ENCODE measurements around the gene SALL3. TPM values are rescaled to one million over a fixed set of nuclear protein-coding genes. Genes with fewer than 3 reads are reported as not detected.

SALL3 gene
- total RNA-seq, 3 donors from 2014 or later, result not detected

DNA sequence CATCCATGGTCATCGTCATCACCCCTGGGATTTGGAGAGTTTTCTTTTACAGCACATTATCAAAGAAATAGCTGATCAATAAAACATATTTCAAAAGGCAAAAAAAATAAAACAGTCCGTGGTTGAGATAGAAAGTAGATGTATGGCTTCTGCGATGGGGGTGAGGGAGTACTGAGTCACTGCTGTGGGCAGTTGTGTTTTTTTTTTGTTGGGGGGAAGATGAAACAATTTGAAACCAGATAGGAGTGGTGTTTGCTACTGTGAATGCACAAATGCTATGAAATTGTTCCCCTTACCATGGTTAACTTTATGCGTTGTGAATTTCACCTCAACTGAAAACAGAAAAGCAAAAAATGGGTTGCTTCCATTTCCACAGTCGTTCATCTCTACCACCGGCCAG lies 11.9 kb upstream of the SALL3 start:
- Histone ChIP-seq H3K27me3 (peaks cover 0 to 53% of the 10 kb centered on the region in 2 donors), H3K9me3 (peaks cover 0 to 4% of the 10 kb centered on the region in 2 donors), H3K27ac (no peak overlapping the region), H3K4me1 (no peaks in the 10 kb centered on the region), H3K36me3 (no peaks in the 10 kb centered on the region), H3K4me3 (no peak overlapping the region)
- DNase-seq (ENCODE audit: low spot score in 2 of 2), result no peak
- intact Hi-C loops (cut with DNase I; ENCODE audit: low total_unique reads), result no loop called here
- TF ChIP-seq, protein P1, sequence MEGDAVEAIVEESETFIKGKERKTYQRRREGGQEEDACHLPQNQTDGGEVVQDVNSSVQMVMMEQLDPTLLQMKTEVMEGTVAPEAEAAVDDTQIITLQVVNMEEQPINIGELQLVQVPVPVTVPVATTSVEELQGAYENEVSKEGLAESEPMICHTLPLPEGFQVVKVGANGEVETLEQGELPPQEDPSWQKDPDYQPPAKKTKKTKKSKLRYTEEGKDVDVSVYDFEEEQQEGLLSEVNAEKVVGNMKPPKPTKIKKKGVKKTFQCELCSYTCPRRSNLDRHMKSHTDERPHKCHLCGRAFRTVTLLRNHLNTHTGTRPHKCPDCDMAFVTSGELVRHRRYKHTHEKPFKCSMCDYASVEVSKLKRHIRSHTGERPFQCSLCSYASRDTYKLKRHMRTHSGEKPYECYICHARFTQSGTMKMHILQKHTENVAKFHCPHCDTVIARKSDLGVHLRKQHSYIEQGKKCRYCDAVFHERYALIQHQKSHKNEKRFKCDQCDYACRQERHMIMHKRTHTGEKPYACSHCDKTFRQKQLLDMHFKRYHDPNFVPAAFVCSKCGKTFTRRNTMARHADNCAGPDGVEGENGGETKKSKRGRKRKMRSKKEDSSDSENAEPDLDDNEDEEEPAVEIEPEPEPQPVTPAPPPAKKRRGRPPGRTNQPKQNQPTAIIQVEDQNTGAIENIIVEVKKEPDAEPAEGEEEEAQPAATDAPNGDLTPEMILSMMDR (IDR thresholded peaks at IDR 0.05), result no peak
- no peak for TF ChIP-seq POLR2A (IDR thresholded peaks at IDR 0.05)
- no peak for TF ChIP-seq POLR2AphosphoS5 (IDR thresholded peaks at IDR 0.05)

DNA sequence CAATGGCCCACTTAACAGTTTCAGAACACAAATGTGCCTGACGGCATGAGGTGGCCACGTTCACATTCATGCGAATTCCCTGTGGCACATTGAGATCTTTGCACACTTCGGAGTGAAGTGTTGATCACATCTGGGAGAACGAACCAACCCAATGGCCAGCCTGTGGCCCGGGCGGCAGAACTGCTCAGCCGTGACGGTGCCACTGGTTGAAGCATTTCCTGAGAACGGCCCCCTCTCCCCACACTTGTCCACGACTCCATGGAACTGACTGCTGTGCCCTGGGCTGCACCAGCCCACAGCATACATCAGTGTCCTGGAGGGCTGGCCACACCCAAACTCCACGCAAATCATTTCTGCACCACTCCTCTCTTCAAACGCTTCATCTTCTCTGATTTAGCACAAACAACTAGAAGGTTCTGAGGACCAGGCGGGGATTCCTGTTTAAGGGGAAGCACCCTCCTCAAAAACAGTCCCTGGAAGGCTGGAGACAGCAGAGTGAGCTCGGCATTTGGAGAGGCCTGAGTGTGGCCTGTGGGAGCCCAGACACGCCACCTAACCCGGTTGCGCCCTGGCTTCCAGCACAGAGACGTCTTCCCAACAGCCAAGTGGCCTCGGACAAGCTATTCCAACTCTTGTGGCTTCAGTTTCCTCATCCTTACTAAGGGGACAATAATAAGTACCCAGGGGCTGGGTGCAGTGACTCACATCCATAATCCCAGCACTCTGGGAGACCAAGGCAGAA lies 9.9 kb upstream of the SALL3 start:
- Histone ChIP-seq H3K4me3 (no peak overlapping the region), H3K36me3 (no peaks in the 10 kb centered on the region), H3K27me3 (peaks cover 11 to 74% of the 10 kb centered on the region in 2 donors), H3K27ac (no peak overlapping the region), H3K9me3 (no peaks in the 10 kb centered on the region), H3K4me1 (no peaks in the 10 kb centered on the region)
- TF ChIP-seq, protein P1 (IDR thresholded peaks at IDR 0.05), result no peak
- no peak for TF ChIP-seq POLR2A (IDR thresholded peaks at IDR 0.05)
- no peak for DNase-seq (ENCODE audit: low spot score in 2 of 2)
- intact Hi-C loops (cut with DNase I; ENCODE audit: low total_unique reads), result no loop called here

DNA sequence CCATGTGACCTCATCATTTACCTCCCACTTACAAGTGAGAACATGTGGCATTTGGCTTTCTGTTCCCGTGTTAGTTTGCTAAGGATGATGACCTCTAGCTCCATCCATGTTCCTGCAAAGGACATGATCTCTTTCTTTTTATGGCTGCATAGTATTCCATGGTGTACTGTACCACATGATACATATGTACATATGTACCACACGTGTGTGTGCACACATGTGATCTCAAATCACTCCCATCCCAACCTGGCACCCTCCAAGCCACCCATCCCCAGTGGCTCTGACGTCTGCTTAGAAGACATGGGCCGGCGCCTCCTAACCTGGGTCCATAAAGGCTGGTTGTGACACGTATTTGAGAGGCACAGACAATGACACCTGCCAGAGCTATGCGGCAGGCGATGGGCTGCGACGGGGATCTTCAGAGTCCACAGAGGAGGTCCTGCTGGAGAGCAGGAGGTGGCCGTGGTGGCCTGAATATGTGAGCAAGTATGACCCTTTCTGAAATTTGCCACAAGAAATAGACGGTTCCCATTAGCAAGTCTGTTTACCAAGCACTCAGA lies 8.8 kb upstream of the SALL3 start:
- Histone ChIP-seq H3K4me1 (no peaks in the 10 kb centered on the region), H3K36me3 (no peaks in the 10 kb centered on the region), H3K27ac (no peak overlapping the region), H3K9me3 (no peaks in the 10 kb centered on the region), H3K4me3 (no peak overlapping the region), H3K27me3 (peaks cover 11 to 81% of the 10 kb centered on the region in 2 donors)
- no peak for DNase-seq (ENCODE audit: low spot score in 2 of 2)
- no peak for TF ChIP-seq POLR2AphosphoS5 (IDR thresholded peaks at IDR 0.05)
- TF ChIP-seq POLR2A (IDR thresholded peaks at IDR 0.05), result no peak
- TF ChIP-seq, protein P1 (IDR thresholded peaks at IDR 0.05), result no peak
- intact Hi-C loops (cut with DNase I; ENCODE audit: low total_unique reads), result no loop called here

DNA sequence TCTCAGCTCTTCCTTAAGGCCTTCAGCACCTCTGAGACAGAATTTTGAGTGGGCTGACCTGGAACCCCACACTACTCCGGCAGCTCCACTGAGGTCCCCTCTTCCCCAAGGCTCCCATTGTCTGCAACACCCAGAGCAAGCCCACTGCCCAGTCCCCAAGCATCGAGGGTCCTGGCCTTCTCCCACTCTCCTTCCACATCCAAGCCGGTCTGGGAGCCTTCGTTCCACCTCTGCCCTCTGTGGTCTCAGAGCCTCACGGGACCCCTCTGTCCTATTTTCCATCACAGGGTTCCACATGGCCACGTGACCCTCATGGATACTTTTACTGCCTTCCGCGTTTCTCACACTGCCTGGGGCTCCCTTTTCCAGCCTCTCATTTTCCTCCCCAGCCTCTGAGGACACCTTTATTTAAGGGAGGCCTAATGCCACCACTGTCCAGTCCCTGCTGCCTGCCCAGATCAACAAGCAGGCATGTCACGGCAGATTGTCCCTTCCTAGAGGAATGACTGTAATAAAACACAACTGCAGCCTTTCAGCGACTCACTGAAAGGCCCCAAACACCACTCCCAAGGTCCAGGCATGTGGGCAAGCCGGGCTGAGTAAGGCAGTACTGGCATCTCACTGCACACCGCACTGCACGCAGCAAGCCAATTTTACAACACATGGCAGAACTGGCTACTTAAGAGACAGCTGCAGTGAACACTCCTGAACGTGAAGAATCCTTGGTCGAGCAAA lies 7.9 kb upstream of the SALL3 start:
- Histone ChIP-seq H3K4me1 (no peaks in the 10 kb centered on the region), H3K36me3 (no peaks in the 10 kb centered on the region), H3K27ac (no peak overlapping the region), H3K4me3 (no peak overlapping the region), H3K9me3 (no peaks in the 10 kb centered on the region), H3K27me3 (peaks cover 11 to 82% of the 10 kb centered on the region in 2 donors)
- intact Hi-C loops (cut with DNase I; ENCODE audit: low total_unique reads), result no loop called here
- DNase-seq (ENCODE audit: low spot score in 2 of 2), result no peak
- TF ChIP-seq, protein P1 (IDR thresholded peaks at IDR 0.05), result no peak
- TF ChIP-seq POLR2A (IDR thresholded peaks at IDR 0.05) (no peak), POLR2AphosphoS5 (IDR thresholded peaks at IDR 0.05) (no peak)
